NCI-H1092 treated with DMSO at 0.1 percent for 48 hours (cell line): ENCODE results near the gene GALNT12.

Source experiments
- DNase-seq: peaks from one replicate; lab custom pipeline; 2025; lab: John Stamatoyannopoulos, UW

Gene GALNT12

DNA sequence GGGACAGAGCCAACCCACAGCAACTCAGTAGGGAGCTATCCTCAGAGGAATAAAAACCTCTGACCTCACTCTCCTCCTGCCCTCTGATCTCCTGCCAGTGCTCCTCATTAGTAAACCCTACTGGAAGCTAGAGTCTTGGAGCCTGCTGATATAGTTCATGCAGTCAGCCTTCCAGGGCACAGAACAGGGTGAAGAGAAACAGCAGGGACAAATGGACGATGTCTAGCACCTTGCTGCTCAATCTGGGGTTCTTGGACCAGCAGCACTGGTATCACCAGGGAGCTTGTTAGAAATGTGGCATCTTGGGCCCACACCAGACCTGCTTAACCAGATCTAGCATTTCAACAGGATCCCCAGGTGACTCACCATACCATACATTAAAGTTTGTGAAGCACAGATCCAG, 5.5 kb upstream of the GALNT12 start:
- DNase-seq, result no peak

DNA sequence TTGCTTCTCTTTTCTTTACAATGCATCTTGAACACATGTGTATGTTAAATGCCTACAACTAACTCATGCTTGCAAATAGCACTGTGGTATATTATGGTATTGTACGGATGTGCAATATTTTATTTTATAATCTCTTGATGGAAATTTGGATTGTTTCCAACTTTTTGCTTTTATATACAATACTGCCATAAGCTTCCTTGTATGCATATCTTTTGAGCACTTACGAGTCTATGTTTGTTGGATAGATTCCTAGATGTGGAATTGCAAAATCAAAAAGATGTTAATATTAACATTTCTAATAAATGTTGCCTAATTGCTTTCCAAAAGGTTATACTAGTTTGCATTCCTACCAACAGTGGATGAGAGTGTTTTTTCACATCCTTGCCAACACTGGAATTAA, 3.4 kb upstream of the GALNT12 start:
- no peak for DNase-seq

DNA sequence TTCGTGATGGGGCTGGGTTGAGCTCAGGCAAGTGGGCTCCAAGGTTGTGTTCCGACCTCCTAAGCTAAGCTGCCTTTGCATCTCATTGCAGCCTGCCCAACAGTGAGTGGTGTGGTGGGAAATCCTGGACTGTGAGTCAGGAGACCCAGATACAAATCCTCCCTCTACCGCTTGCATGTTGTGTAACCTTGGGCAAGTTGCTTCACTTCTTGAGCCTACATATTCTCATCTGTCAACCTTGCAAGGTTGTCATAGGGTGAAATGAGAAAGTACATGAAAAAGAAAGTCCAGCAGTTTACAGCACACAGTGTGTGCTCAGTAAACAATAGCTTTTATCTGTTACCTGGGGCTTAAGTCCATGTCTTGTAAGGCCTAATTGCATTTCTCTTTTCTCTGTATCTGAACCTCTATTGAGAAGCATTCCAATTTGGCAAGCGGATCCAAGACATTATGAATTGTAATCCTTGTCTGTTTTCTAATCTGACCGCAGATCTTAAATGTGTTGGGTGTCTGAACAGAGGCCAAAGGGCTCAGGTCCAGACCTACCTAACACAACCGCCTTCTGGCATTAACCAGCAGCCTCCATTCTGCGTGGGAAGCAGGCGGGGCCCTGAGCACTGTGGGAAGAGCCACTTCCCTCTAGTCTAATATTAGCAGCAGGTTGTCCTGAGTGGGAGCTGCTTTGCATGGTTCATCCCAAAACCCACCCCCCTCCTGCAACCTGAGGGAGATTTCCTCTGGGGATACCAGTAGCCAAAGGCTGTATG, 1.8 kb upstream of the GALNT12 start:
- DNase-seq, result no peak

DNA sequence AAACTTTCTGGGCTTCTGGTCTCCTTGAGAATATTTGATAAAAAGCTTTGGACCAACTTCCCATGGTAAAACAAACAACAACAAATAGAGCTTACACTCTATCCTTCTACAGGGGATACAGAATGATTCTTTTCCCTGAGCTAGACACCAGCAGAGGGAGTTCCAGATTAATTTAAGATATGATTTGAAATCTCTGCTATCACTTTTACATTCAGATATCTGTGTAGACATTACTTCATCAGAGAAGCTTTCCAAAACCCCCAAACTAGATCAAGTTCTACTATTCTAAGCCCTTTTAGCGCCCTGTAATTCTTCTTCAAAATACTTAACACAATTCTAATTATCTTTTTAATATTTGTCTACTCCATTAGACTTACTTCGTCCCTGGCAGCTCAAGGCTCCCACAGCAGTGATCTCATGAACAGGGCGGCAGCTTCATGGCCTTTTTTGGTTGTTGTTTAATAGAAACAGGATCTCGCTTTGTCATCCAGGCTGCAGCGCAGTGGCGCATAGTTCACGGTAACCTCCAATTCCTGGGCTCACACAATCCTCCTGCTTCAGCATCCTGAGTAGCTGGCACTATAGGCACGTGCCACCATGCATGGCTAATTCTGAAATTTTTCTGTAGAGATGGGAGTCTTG, 955 bp upstream of the GALNT12 start:
- peak; percentile 23 for DNase-seq

DNA sequence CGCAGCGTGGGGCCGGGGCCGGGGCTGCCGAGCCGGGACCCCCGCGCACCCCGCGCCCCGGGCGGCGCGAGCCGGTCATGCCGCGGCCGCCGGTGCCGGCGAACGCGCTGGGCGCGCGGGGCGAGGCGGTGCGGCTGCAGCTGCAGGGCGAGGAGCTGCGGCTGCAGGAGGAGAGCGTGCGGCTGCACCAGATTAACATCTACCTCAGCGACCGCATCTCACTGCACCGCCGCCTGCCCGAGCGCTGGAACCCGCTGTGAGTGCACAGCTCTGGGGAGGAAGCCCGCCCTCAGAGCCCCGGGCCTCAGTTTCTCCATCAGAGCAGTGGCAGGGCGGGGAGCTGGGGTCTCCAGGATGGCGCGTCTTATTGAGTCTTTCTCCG, 335 bp downstream of the GALNT12 start:
- no peak for DNase-seq

DNA sequence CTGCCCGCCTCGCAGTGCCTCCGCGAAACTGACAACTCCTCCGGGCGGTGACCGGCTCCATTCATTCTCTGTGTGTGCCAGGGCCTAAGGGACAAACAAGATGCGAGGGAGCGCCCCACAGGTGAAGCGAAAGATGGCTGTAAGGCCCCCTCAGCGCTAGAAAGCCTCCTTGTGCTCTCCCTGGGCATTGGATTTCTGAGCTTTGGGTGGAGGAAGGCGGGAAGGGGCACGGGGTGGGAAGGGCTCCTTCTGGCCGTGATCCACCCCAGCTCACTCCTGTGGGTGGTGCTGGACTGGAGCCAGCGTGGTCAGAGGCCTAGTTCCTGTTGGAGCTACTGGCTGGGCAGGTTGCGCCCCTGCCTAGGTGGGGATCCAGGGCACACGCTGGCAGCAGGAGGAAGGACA, 943 bp downstream of the GALNT12 start:
- peak; percentile 18 for DNase-seq

DNA sequence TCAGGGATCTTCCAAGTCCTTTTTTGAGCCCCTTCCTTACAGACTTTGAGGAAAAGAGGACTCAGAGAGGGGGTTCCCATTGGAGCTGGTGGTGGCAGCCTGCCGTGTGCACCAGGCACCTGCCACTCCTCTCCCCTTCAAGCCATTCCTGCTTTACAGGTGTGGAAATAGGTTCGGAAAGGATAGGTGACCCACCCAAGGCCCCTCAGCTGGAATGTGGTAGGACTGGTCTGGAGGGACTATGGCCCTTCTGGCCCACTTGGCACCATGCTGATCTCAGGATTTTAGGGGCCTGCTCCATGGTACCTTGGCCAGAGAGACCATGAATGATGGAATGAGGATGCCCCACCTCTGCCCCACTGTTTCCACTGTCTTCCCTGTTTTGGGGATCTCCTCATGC, 1.4 kb downstream of the GALNT12 start:
- DNase-seq, result no peak

DNA sequence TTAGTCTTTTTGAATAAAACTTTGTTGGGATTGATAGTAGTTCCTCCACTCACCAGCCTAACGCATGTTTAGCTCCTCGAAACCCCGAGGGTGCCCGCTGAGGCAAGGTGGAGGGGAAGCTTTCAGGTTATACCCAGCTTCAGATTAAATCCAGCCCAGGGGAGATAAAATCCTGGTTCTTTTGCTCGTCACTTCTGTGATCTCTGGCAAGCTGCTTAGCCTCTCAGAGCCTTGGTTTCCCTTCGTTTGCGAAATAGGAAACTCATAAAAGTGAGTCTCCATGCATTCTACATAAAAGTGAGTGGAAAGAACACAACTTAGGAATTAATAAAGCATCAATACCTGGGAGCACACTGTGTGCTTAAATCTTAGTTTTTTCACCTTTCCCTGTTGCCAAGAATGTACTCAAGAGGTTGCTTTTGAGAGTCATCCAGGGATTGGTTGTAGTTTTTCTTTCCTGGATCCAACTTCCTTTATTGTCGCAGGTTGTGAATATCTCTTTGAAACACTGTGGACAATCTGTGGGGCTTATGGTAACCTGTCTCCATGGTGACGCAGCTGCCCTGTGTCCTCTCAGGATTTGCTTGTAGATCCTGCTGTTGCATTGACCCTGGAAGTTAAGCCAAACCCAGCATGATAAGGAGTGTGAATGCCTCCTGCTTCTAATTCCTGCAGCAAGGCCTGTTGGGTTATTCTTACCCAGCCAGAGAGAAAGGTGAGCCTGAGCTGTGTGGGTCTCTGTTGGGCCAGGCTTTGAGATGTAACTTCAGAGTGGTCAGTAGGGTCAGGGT, 2.0 kb downstream of the GALNT12 start:
- DNase-seq, result no peak

DNA sequence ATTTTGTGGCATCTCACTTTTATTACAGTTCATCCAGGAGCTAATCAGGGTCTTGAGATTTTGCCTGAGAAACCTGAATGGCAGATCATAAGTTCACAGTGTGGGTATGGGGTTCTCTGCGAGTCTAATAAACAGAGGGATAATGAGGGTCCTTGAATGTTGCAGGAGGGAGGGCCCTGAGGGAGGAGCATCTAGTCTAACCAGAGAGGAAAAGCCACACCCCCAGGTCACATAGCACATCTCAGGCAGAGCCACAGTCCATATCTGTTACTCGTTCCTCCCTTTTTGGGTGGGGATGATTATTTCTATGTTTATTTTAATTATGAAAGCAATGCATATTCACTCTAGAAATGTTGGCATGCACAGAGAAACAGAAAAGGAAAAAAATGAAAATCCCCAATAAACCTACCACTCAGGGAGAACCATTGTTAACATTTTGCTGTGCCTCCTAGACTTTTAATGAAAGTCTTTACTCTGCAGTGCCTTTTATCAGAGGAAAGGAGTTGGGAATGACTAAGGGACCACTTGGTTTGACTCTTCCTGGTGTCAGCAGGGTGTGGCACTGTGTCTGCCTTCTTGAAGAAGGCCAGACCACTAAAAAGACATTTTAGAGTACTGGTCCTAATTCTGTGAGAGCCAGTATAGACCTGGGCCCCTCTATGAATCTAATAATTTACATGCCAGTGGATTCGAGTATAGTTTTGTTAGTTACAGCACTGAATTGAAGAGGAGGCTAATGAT, 2.8 kb downstream of the GALNT12 start:
- no peak for DNase-seq

DNA sequence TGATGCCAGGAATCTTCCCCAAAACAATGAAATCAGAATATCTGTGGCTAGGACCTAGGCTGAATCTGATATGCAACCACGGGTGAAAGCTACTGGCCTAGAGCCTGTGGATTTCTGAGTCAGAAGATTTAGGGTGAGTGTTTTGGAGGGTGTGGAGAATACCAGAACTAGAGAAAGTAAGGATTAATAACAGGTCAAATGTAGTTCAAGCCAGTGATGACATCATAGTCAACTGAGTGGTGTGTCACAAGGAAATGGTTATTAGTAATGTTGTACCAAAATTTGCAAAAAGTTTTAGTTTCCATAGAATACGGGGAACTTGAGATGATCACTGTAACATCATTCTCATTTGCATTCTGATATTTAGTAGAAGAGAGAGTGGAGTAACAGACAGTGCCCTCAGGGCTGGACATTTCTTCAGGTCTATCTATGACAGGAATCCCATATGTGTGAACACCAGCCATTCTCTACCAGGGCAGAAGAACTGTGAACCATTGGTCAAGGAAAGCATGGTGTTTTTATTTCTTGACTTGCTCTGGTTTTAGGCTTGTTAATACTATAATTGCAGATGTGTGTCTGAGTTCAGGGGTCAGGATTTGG, 3.7 kb downstream of the GALNT12 start:
- DNase-seq, result no peak

DNA sequence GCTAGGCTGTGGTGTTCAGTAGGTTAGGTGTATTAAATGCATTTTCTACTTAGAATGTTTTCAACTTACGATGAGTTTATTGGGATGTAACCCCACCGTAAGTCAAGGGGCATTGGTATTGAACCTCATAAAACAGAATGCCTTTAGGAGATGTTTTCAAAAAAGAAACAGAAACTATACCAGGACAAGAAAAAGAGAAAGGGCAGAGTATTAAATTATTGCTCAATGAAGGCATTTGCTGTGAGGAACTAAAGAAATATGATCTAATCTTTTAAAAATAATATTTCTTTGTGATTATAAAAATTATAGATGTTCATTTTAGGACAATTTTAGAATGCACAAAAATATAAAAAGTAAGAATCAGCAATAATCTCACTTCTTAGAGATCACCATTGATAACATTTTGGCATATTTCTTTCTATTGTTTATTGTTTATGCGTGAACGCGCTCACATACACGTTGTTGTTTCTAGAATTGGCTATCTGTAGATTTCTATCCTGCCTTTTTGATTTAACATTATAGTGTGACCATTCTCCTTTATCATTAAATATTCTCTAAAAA, 8.0 kb downstream of the GALNT12 start:
- DNase-seq, result no peak

DNA sequence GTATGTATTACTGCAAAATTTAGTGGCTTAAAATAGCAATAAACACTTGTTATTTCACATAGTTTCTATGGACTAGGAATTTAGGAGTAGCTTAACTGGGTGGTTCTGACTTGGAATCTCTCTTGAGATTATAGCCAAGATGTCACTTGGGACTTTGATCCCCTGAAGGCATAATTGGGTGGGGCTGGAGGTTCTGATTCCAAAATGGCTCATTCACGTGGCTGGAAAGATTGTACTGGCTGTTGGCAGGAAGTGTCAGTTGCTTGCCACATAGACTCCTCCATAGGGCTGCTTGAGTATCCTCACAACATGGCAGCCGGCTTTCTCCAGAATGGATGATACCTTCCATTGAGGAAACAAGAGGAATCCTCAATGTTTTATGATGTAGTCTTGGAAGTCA, 11.3 kb downstream of the GALNT12 start:
- no peak for DNase-seq

DNA sequence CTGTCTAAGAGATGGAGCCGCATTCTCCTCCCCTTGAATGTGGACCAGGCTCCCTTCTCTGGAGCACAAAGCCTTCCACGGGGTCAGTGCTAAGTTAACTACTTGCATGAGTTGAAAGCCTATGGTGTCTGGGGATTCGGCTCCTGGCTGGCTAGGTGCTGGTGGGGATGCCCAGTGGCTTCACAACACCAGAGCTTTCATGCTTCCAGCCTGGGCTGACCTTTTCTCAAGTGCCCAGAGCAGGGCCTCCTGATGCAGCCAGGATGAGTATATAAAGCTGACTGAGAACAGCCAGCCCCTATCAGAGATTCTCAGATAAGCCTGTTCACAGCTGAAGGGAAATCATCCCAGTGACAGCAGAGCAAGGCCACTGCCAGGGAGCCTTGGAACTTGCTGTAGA, 11.8 kb downstream of the GALNT12 start:
- DNase-seq, result no peak

DNA sequence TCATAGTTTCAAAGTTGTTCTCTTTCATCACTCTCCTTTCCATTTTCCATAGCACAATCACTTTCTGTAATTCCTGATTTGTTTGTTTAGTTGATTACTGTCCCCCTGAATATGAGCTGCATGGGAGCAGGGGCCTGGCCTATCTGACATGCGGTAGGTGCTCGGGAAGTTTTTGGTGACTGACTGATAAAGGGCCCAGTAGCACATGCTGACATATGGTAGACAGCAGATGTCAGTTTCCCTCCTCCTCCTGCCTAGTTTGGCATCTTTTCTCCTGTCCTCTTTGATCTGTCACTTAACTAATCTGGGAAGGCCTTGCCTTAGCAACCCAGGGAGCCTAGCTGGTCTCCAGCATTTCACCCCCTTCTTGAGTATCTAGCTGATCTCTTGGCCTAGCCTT, 14.4 kb downstream of the GALNT12 start:
- no peak for DNase-seq

DNA sequence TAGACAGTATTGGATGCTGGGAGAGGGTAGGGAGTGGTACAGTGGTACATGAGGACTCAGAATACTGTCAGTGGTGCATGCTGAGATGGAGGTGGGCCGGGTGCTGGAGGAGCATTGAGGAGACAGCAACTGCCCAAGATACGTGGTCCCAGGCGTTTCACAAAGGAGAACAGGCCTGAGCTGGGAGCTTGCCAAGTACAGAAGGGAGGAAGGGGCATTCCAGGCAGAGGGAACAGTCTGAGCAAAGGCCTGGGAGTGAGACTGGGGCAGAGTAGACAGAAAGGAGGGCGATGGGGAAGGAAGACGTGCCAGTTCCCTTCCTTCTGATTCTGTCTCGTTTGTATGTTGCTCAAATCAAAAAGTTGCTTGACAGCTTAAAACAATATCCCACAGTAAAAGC, 15.2 kb downstream of the GALNT12 start:
- DNase-seq, result no peak

DNA sequence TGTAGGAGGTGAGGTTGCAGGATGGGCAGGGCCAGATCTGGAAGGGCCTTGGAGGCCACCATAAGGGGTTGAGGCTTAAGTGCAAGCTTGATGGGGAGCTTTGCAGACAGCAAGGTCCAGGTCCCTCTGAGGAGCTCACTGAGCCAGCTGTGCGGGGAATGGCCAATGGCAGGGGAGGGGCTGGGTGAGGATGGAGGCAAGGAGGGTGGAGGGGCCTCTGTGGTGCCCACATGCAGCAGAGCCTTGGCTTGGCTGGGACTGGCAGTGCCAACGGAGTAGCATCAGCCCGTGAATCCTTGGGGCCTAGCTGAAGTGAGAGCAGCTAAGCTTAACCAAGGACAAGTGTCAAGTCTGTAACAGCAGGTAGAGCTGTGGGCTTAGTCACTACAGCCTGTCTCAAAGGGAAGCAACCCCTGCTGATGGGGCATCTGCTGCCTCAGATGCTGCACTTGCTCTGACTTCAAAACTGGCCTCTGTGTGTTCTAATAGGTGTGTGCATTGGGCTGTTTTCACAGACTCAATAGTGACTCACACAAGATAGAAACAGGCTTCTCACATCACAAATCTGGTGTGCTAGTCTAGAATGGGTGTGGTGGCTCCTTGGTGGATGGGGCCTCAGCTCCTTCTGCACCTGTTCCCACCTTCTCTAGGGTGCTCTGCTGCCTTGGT, 16.3 kb downstream of the GALNT12 start:
- no peak for DNase-seq

DNA sequence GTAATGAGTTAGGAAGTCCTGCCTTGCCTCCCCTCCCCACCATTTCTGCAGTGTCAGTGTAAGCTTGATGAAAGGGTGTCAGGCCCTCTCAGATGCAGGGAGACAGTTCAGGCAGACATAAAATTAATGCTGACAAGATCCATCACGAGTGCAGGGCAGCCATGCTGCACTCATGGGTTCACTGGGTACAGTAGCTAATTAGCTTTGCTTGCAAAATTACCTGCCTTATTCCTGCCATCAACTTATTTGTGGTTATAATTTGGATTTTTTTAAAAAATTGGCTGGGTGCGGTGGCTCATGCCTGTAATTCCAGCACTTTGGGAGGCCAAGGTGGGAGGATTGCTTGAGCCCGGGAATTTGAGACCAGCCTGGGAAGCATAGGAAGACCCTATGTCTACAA, 17.9 kb downstream of the GALNT12 start:
- no peak for DNase-seq

DNA sequence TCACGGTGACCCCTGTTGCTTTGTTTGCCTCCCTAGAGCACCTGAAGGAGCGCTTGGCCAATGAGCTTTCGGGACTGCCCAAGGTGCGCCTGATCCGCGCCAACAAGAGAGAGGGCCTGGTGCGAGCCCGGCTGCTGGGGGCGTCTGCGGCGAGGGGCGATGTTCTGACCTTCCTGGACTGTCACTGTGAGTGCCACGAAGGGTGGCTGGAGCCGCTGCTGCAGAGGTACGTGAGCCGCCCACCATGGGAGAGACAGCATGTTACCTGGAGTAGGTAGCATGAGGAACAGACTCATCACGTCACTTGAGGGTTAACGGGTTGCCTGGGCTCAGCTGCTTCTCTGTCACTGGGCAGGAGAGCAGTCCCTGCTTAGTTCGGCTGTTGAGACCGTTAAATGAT, 19.2 kb downstream of the GALNT12 start:
- no peak for DNase-seq

DNA sequence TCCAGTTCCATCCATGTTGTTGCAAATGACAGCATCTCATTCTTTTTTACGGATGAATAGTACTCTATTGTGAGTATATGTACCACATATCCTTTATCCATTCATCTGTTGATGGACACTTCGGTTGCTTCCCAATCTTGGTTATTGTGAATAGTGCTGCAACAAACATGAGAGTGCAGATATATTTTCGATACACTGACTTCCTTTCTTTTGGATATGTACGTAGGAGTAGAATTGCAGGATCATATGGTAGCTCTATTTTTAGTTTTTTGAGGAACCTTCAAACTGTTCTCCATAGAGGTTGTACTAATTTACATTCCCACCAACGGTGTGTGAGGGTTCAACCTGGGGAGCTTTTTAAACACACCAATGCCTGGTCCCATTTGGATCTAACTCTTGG, 22.3 kb downstream of the GALNT12 start:
- no peak for DNase-seq

DNA sequence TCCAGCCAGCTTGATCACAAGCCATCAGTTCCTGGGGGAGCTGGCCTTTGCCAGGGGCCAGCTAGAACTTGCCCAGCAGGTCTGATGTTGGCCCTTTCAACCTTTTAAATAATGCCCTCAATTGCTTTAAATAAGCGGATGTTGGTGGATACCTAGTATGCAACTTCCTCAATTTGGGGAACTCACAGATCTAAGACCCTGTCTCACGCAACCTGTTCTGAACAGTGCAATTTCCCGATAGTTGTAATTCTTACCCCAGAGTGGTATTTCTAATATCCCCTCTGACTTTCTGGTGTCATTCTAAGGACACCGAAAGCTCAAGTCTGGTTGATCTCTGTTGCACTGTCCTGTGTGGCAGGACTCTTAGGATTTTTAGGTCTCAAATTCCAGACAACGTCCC, 23.1 kb downstream of the GALNT12 start:
- DNase-seq, result no peak

DNA sequence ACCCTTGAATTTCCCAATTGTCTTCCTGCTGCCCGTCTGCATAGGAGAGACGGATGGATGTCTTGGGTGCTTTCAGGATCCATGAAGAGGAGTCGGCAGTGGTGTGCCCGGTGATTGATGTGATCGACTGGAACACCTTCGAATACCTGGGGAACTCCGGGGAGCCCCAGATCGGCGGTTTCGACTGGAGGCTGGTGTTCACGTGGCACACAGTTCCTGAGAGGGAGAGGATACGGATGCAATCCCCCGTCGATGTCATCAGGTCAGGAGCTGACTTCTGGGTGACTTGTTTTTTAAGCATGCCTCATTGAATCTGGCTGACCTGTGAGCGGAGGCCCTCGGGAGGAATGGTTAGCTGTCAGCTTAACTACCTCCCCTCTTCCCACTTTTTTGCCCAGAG, 24.2 kb downstream of the GALNT12 start:
- no peak for DNase-seq
